H1 (cell line): Measurements from ENCODE around the gene MSTO1. TPM values are rescaled to one million over a fixed set of nuclear protein-coding genes. Genes with fewer than 3 reads are reported as not detected.

ENCODE experiments used
- CTCF ChIA-PET: fragments of 300-600 bp; sonication (Branson Sonifier 250); formaldehyde crosslinking; loops from one replicate; lab custom pipeline; 2021; ENCODE audit not compliant: partially characterized antibody; lab: Charles Lee
- POLR2A ChIA-PET: fragments of 300-600 bp; sonication (Branson Sonifier 250); formaldehyde crosslinking; loops from one replicate; lab custom pipeline; 2021; ENCODE audit warnings: inconsistent platforms; ENCODE audit not compliant: partially characterized antibody; lab: Charles Lee
- DNase-seq, 2 experiments: peaks; one replicate each; pipeline versions ENCODE4 v3.0.0 to v3.0.0-alpha.2; 2010 to 2022; ENCODE audit warnings: low spot score in 2 of 2, low read depth in 1 of 2, mixed read lengths in 1 of 2
- FAIRE-seq: peaks from 2 replicates; lab custom pipeline; 2011; peaks lifted over from hg19 to GRCh38; lab: Jason Lieb, UNC
- H2AFZ ChIP-seq: 2 replicates; pipeline ENCODE4 v1.8.1; 2012; ENCODE audit warnings: low read length, inconsistent platforms
- H2AK5ac ChIP-seq: 2 replicates; pipeline ENCODE4 v1.6.1; 2013; ENCODE audit warnings: low read depth, low read length
- H2BK120ac ChIP-seq: replicated peaks from 2 replicates; pipeline ENCODE3; 2013; ENCODE audit warnings: low read depth, low read length, inconsistent platforms
- H2BK12ac ChIP-seq: 2 replicates; pipeline ENCODE4 v1.6.1; 2013; ENCODE audit warnings: low read depth, low read length
- H2BK15ac ChIP-seq: 2 replicates; pipeline ENCODE4 v1.6.1; 2013; ENCODE audit warnings: low read length
- H2BK20ac ChIP-seq: 2 replicates; pipeline ENCODE4 v1.6.1; 2013; ENCODE audit warnings: low read length
- H2BK5ac ChIP-seq: 2 replicates; pipeline ENCODE4 v1.6.1; 2013; ENCODE audit warnings: low read depth, low read length
- H3K14ac ChIP-seq: 2 replicates; pipeline ENCODE4 v1.6.1; 2013; ENCODE audit warnings: inconsistent platforms; ENCODE audit not compliant: insufficient read length
- H3K18ac ChIP-seq: 2 replicates; pipeline ENCODE4 v1.6.1; 2013; ENCODE audit warnings: low read length; ENCODE audit errors: extremely low read depth
- H3K23ac ChIP-seq: 2 replicates; pipeline ENCODE4 v1.6.1; 2013; ENCODE audit warnings: inconsistent platforms; ENCODE audit not compliant: insufficient read length
- H3K23me2 ChIP-seq: 2 replicates; pipeline ENCODE4 v1.6.1; 2013; ENCODE audit warnings: low read depth, low read length
- H3K27ac ChIP-seq: 2 replicates; pipeline ENCODE4 v1.6.1; 2011; ENCODE audit warnings: low read depth, low read length, inconsistent platforms
- H3K27me3 ChIP-seq, 4 experiments: replicated peaks in 1 of 4; 1 replicate in 1 of 4; 2 replicates in 3 of 4; pipeline versions ENCODE4 v1.6.1 to v1.8.1; 2011 to 2013; ENCODE audit warnings: low read length in 3 of 4, mild to moderate bottlenecking in 3 of 4, inconsistent platforms in 2 of 4, mixed read lengths in 2 of 4, moderate library complexity in 1 of 4; ENCODE audit not compliant: control insufficient read depth in 3 of 4, insufficient read depth in 3 of 4; ENCODE audit errors: extremely low read depth in 1 of 4
- H3K36me3 ChIP-seq, 4 experiments: 2 replicates each; pipeline versions ENCODE4 v1.6.1 to v1.8.1; 2011 to 2013; ENCODE audit warnings: mild to moderate bottlenecking in 4 of 4, low read length in 3 of 4, moderate library complexity in 2 of 4, control low read depth in 1 of 4, inconsistent platforms in 1 of 4; ENCODE audit not compliant: insufficient read depth in 4 of 4, control insufficient read depth in 2 of 4
- H3K4ac ChIP-seq: replicated peaks from 2 replicates; pipeline ENCODE3; 2013; ENCODE audit warnings: low read length, low read depth, mixed read lengths, inconsistent platforms; ENCODE audit not compliant: insufficient read length
- H3K4me1 ChIP-seq, 4 experiments: replicated peaks in 1 of 4; 1 replicate in 1 of 4; 2 replicates in 3 of 4; pipeline versions ENCODE4 v1.6.1 to v1.8.1; 2011 to 2013; ENCODE audit warnings: low read length in 3 of 4, inconsistent platforms in 2 of 4, mixed read lengths in 1 of 4; ENCODE audit not compliant: insufficient read depth in 4 of 4, control insufficient read depth in 3 of 4
- H3K4me2 ChIP-seq, 2 experiments: 2 replicates each; pipeline versions ENCODE4 v1.6.1 to v1.8.1; 2011 to 2013; ENCODE audit warnings: low read depth in 2 of 2, low read length in 2 of 2, control low read depth in 1 of 2, inconsistent platforms in 1 of 2, mild to moderate bottlenecking in 1 of 2; ENCODE audit not compliant: insufficient read depth in 1 of 2
- H3K4me3 ChIP-seq, 4 experiments: fragments of 200-600, 300-600 bp in 1 of 4; sonication (generic), shearing (Covaris generic), sonication (Bioruptor Twin) in 1 of 4; 2 replicates each; pipeline versions ENCODE4 v1.5.1 to v1.8.1; 2011 to 2016; ENCODE audit warnings: low read length in 4 of 4, low read depth in 3 of 4, control low read depth in 2 of 4, inconsistent platforms in 2 of 4, mild to moderate bottlenecking in 2 of 4, mixed read lengths in 1 of 4, moderate library complexity in 1 of 4; ENCODE audit not compliant: insufficient read depth in 2 of 4; ENCODE audit errors: extremely low read depth in 1 of 4
- H3K56ac ChIP-seq: replicated peaks from 2 replicates; pipeline ENCODE3; 2013; ENCODE audit warnings: low read depth, mild to moderate bottlenecking, mixed read lengths, low read length, inconsistent platforms; ENCODE audit not compliant: insufficient read length
- H3K79me1 ChIP-seq: 2 replicates; pipeline ENCODE4 v1.6.1; 2013; ENCODE audit warnings: low read depth, low read length, control low read depth
- H3K79me2 ChIP-seq, 2 experiments: 2 replicates each; pipeline versions ENCODE4 v1.6.1 to v1.8.1; 2012 to 2013; ENCODE audit warnings: low read length in 2 of 2, mild to moderate bottlenecking in 2 of 2, inconsistent platforms in 1 of 2; ENCODE audit not compliant: insufficient read depth in 2 of 2, control insufficient read depth in 1 of 2
- H3K9ac ChIP-seq, 4 experiments: replicated peaks in 1 of 4; 1 replicate in 1 of 4; 2 replicates in 3 of 4; pipeline versions ENCODE4 v1.6.1 to v1.8.1; 2011 to 2013; ENCODE audit warnings: low read depth in 3 of 4, low read length in 3 of 4, control low read depth in 2 of 4, mild to moderate bottlenecking in 2 of 4, moderate library complexity in 2 of 4, inconsistent platforms in 1 of 4; ENCODE audit errors: extremely low read depth in 1 of 4
- H3K9me3 ChIP-seq, 2 experiments: 2 replicates each; pipeline versions ENCODE4 v1.6.1 to v1.8.1; 2012 to 2013; ENCODE audit warnings: mild to moderate bottlenecking in 2 of 2, moderate library complexity in 2 of 2, control low read depth in 1 of 2, inconsistent platforms in 1 of 2, low read depth in 1 of 2, low read length in 1 of 2, mixed read lengths in 1 of 2; ENCODE audit not compliant: insufficient read depth in 2 of 2
- H4K20me1 ChIP-seq, 2 experiments: replicated peaks in 1 of 2; 2 replicates each; pipeline versions ENCODE3 to v1.8.1; 2011 to 2013; ENCODE audit warnings: inconsistent platforms in 2 of 2, low read length in 2 of 2, mild to moderate bottlenecking in 1 of 2; ENCODE audit not compliant: insufficient read depth in 2 of 2, control insufficient read depth in 1 of 2
- H4K5ac ChIP-seq: 2 replicates; pipeline ENCODE4 v1.6.1; 2013; ENCODE audit warnings: low read length, low read depth, mixed read lengths, inconsistent platforms; ENCODE audit not compliant: insufficient read length
- H4K8ac ChIP-seq: 2 replicates; pipeline ENCODE4 v1.8.0; 2013; ENCODE audit warnings: mild to moderate bottlenecking, moderate library complexity, low read length, inconsistent platforms; ENCODE audit not compliant: insufficient read depth; ENCODE audit errors: extremely low read depth
- H4K91ac ChIP-seq: replicated peaks from 2 replicates; pipeline ENCODE3; 2013; ENCODE audit warnings: low read length, mixed read lengths, inconsistent platforms; ENCODE audit not compliant: insufficient read length
- BACH1 ChIP-seq: IDR thresholded peaks from 2 replicates; pipeline ENCODE4 v1.6.1; 2012; ENCODE audit warnings: low read length, improper control_type of control experiment
- BCL11A ChIP-seq, 2 experiments: IDR thresholded peaks; one replicate each; pipeline ENCODE4 v1.6.1; 2011; ENCODE audit warnings: low read depth in 2 of 2, low read length in 2 of 2, mild to moderate bottlenecking in 2 of 2
- CBX8 ChIP-seq: fragments of 300-800, 300-1000 bp; sonication (generic); IDR thresholded peaks from 2 replicates; pipeline ENCODE4 v1.7.1; 2016; ENCODE audit warnings: low read depth, low read length, borderline replicate concordance
- E2F6 ChIP-seq: IDR thresholded peaks from 2 replicates; pipeline ENCODE4 v1.6.1; 2012; ENCODE audit warnings: inconsistent platforms
- EP300 ChIP-seq, 2 experiments: IDR thresholded peaks; 1 replicate in 1 of 2; 2 replicates in 1 of 2; pipeline ENCODE4 v1.6.1; 2011 to 2012; ENCODE audit warnings: low read depth in 2 of 2, low read length in 2 of 2, mild to moderate bottlenecking in 2 of 2, borderline replicate concordance in 1 of 2, inconsistent platforms in 1 of 2, moderate library complexity in 1 of 2
- JUN ChIP-seq: IDR thresholded peaks from 2 replicates; pipeline ENCODE4 v1.6.1; 2011; ENCODE audit warnings: low read depth, mild to moderate bottlenecking, improper control_type of control experiment, low read length
- KDM4A ChIP-seq: IDR thresholded peaks from one replicate; pipeline ENCODE4 v1.7.1; 2012; ENCODE audit warnings: low read depth, mild to moderate bottlenecking, moderate library complexity, low read length, inconsistent platforms; ENCODE audit not compliant: severe bottlenecking
- MAX ChIP-seq: IDR thresholded peaks from 2 replicates; pipeline ENCODE4 v1.6.1; 2012; ENCODE audit warnings: inconsistent platforms
- POLR2A ChIP-seq, 2 experiments: IDR thresholded peaks; 1 replicate in 1 of 2; 2 replicates in 1 of 2; pipeline ENCODE4 v1.6.1; 2011; ENCODE audit warnings: low read depth in 2 of 2, low read length in 2 of 2, mild to moderate bottlenecking in 2 of 2; ENCODE audit errors: control extremely low read depth in 1 of 2
- RBBP5 ChIP-seq: IDR thresholded peaks from 2 replicates; pipeline ENCODE4 v1.7.1; 2012; ENCODE audit warnings: low read depth, mild to moderate bottlenecking, inconsistent platforms, low read length, moderate library complexity, borderline replicate concordance
- SIN3A ChIP-seq, 2 experiments: IDR thresholded peaks in 1 of 2; conservative IDR thresholded peaks in 1 of 2; 2 replicates each; pipeline ENCODE4 v1.6.1; 2011 to 2012; ENCODE audit warnings: low read length in 2 of 2, improper control_type of control experiment in 1 of 2, low read depth in 1 of 2, mild to moderate bottlenecking in 1 of 2
- SP1 ChIP-seq: IDR thresholded peaks from 2 replicates; pipeline ENCODE4 v1.6.1; 2011; ENCODE audit warnings: low read depth, low read length
- SP2 ChIP-seq: IDR thresholded peaks from 2 replicates; pipeline ENCODE4 v1.6.1; 2012; ENCODE audit warnings: mild to moderate bottlenecking, low read length, inconsistent platforms
- TCF12 ChIP-seq: IDR thresholded peaks from 2 replicates; pipeline ENCODE4 v1.6.1; 2011; ENCODE audit warnings: low read depth, mild to moderate bottlenecking, low read length
- WGBS, 2 experiments: shearing (Covaris generic) in 1 of 2; methylation state at CpG; one replicate each; pipeline versions ENCODE4 v1.1.6 to v1.1.7; 2013 to 2015; ENCODE audit warnings: low lambda C conversion rate in 2 of 2, mixed read lengths in 2 of 2, inconsistent platforms in 1 of 2, low coverage in 1 of 2, missing lambda C conversion rate in 1 of 2; ENCODE audit not compliant: insufficient replicate concordance in 2 of 2, insufficient coverage in 1 of 2, insufficient read length in 1 of 2; ENCODE audit errors: extremely low coverage in 1 of 2, missing lambda C conversion rate in 1 of 2; 5-methylcytosine and 5-hydroxymethylcytosine counted together
- polyA plus RNA-seq, 7 experiments: library from polyadenylated mRNA; depleted of rRNA in 3 of 7; stranded (reverse) in 5 of 7; unstranded in 2 of 7; fragments of >200 nt in 5 of 7; fragments of 200-250 nt in 2 of 7; gene quantifications; 1 replicate in 5 of 7; 2 replicates in 1 of 7; 4 replicates in 1 of 7; pipeline versions ENCODE4 v1.2.1 to v1.2.3, GENCODE V29; 2011 to 2013; ENCODE audit warnings: missing spikeins in 2 of 7, mixed read lengths in 2 of 7
- total RNA-seq: library from RNA; stranded (reverse); fragmentation: NEBNext Ultra II Directional; extraction: Animal tissue kit (Norgen Biotek cat#: 25700); gene quantifications from 2 replicates; pipeline ENCODE4 v1.2.1, GENCODE V29; 2021

MSTO1 gene
- total and polyA plus RNA-seq, 2 of the 8 experiments (the other 6 are each of a cell fraction or from before 2014, with no cell fraction given) = 40.5 to 51.0 TPM

- CTCF ChIA-PET = interaction anchor here (1.0 to 1.4 kb wide), 2 partner anchors 52 to 63 kb away, joined by 3 read pairs; no protein-coding TSS in a partner anchor
- Histone ChIP-seq H4K5ac (no peak overlapping the region), H2BK15ac (no peak overlapping the region), H4K91ac (no peak overlapping the region), H3K36me3 (no peaks in the 10 kb centered on the region), H3K4ac (no peak overlapping the region), H4K20me1 (no peaks in the 10 kb centered on the region), H3K56ac (no peak overlapping the region), H2AK5ac (no peak overlapping the region), H3K9me3 (peaks cover 23 to 24% of the 10 kb centered on the region in 2 experiments), H3K27me3 (no peaks in the 10 kb centered on the region), H4K8ac (no peak overlapping the region), H3K79me1 (no peaks in the 10 kb centered on the region), H2BK5ac (no peak overlapping the region), H3K23me2 (no peaks in the 10 kb centered on the region), H3K4me2 (no peak overlapping the region), H3K14ac (no peak overlapping the region), H3K27ac (no peak overlapping the region), H3K9ac (no peak overlapping the region), H3K79me2 (no peaks in the 10 kb centered on the region), H3K23ac (no peak overlapping the region), H2BK120ac (no peak overlapping the region), H2BK12ac (no peak overlapping the region), H3K4me1 (no peaks in the 10 kb centered on the region), H3K4me3 (no peak overlapping the region), H2BK20ac (no peak overlapping the region), H2AFZ (no peak overlapping the region), H3K18ac (no peak overlapping the region)
- DNase-seq = no peak
- POLR2A ChIA-PET = interaction anchor here (0.8 kb wide), 1 partner anchor 373 kb away, joined by 3 read pairs; the partner anchor contains the start of gene CLK2
- no peak for FAIRE-seq
- 93% methylated on average over 2 of the region's 2 CpGs; no CpG with 5 or more reads in 1 of the 2 experiments for WGBS, 2 experiments
- TF ChIP-seq SP1 = no peak
- no peak for TF ChIP-seq KDM4A
- TF ChIP-seq CBX8 = no peak
- no peak for TF ChIP-seq MAX
- TF ChIP-seq RBBP5 = no peak
- no peak for TF ChIP-seq BACH1
- no peak for TF ChIP-seq POLR2A (IDR thresholded peaks at IDR 0.05; ENCODE audit: control extremely low read depth in 1 of 2, low read depth in 2 of 2, low read length in 2 of 2)
- no peak for TF ChIP-seq EP300 (IDR thresholded peaks at IDR 0.05; ENCODE audit: borderline replicate concordance in 1 of 2, low read depth in 2 of 2, low read length in 2 of 2)
- no peak for TF ChIP-seq SP2
- no peak for TF ChIP-seq JUN
- no peak for TF ChIP-seq TCF12
- no peak for TF ChIP-seq BCL11A (IDR thresholded peaks at IDR 0.05; ENCODE audit: low read depth in 2 of 2, low read length in 2 of 2)
- TF ChIP-seq E2F6 = no peak
- no peak for TF ChIP-seq SIN3A (conservative IDR thresholded peaks at IDR 0.05 in 1 of 2, IDR thresholded peaks at IDR 0.05 in 1 of 2; ENCODE audit: low read depth in 1 of 2, low read length in 2 of 2)
These were observed 36.3 kb downstream of the MSTO1 start for GRCh38 chr1:155646307-155646706.
